GM12878 (cell line): ENCODE results near the gene MMRN2.

Experiments
- EP300 ChIP-seq, 2 experiments: fragments of 150-350 bp in 1 of 2; IDR thresholded peaks; 2 replicates each; pipeline ENCODE4 v1.6.1; 2011 to 2012; ENCODE audit warnings: low read depth in 2 of 2, low read length in 2 of 2, borderline replicate concordance in 1 of 2, improper control_type of control experiment in 1 of 2, inconsistent platforms in 1 of 2; ENCODE audit not compliant: control insufficient read depth in 1 of 2
- ESRRA ChIP-seq: IDR thresholded peaks from 2 replicates; pipeline ENCODE4 v1.6.1; 2012; ENCODE audit warnings: mild to moderate bottlenecking, low read length, improper control_type of control experiment
- EZH2 ChIP-seq: IDR thresholded peaks from 2 replicates; pipeline ENCODE4 v1.6.1; 2012; ENCODE audit warnings: low read depth, mild to moderate bottlenecking, control low read depth, inconsistent platforms, low read length, borderline replicate concordance; ENCODE audit not compliant: control insufficient read depth
- HDGF ChIP-seq: fragments of 450-650 bp; IDR thresholded peaks from 2 replicates; pipeline ENCODE4 v1.6.1; 2016; ENCODE audit warnings: antibody characterized with exemption
- TAF1 ChIP-seq: IDR thresholded peaks from 2 replicates; pipeline ENCODE4 v1.6.1; 2011; ENCODE audit warnings: mild to moderate bottlenecking, low read depth, low read length, borderline replicate concordance
- TF ChIP-seq, protein P1 (sequence below), 3 experiments: IDR thresholded peaks in 2 of 3; conservative IDR thresholded peaks in 1 of 3; 2 replicates each; pipeline ENCODE4 v1.5.1; 2011; ENCODE audit warnings: low read depth in 3 of 3, low read length in 3 of 3, mild to moderate bottlenecking in 3 of 3, control low read depth in 2 of 3, moderate library complexity in 2 of 3, inconsistent platforms in 1 of 3, mixed read lengths in 1 of 3; ENCODE audit not compliant: control insufficient read depth in 2 of 3, insufficient read depth in 1 of 3; ENCODE audit errors: extremely low read depth in 1 of 3
- TF ChIP-seq, protein P2 (sequence below): IDR thresholded peaks from 2 replicates; pipeline ENCODE4 v1.6.1; 2011; ENCODE audit warnings: mild to moderate bottlenecking, low read depth, low read length, moderate library complexity; ENCODE audit not compliant: insufficient replicate concordance
- TF ChIP-seq, protein P3 (sequence below): IDR thresholded peaks from 2 replicates; pipeline ENCODE4 v1.6.1; 2012; ENCODE audit warnings: low read depth, low read length, improper control_type of control experiment
- TF ChIP-seq, protein P4 (sequence below): IDR thresholded peaks from 2 replicates; pipeline ENCODE4 v1.6.1; 2012; ENCODE audit warnings: low read depth, low read length, improper control_type of control experiment
- TF ChIP-seq, protein P5 (sequence below): IDR thresholded peaks from 2 replicates; pipeline ENCODE4 v1.6.1; 2012; ENCODE audit warnings: mild to moderate bottlenecking, low read depth, low read length

DNA sequence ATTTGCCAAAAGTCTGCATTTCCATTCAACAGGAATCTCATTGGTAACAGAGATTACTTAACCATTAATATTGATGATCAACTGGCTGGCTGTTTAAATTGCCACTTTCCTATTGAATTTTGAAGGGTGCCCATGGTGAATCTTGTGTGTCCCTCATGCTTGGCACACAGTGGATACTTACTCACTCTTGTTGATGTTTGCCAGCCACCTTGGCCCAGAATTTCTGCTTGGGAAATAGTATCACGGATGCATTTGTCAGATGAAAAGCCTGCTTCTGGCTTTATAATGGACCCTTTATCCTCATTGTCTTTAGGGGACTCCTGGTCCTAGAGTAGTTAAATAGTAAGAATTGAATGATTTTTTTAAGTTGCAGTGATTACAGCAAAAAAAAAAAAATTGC, 52.0 kb downstream of the MMRN2 start:
- TF ChIP-seq, protein P1, sequence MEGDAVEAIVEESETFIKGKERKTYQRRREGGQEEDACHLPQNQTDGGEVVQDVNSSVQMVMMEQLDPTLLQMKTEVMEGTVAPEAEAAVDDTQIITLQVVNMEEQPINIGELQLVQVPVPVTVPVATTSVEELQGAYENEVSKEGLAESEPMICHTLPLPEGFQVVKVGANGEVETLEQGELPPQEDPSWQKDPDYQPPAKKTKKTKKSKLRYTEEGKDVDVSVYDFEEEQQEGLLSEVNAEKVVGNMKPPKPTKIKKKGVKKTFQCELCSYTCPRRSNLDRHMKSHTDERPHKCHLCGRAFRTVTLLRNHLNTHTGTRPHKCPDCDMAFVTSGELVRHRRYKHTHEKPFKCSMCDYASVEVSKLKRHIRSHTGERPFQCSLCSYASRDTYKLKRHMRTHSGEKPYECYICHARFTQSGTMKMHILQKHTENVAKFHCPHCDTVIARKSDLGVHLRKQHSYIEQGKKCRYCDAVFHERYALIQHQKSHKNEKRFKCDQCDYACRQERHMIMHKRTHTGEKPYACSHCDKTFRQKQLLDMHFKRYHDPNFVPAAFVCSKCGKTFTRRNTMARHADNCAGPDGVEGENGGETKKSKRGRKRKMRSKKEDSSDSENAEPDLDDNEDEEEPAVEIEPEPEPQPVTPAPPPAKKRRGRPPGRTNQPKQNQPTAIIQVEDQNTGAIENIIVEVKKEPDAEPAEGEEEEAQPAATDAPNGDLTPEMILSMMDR (IDR thresholded peaks at IDR 0.05 in 2 of 3, conservative IDR thresholded peaks at IDR 0.05 in 1 of 3; ENCODE audit: control insufficient read depth in 2 of 3, extremely low read depth in 1 of 3, insufficient read depth in 1 of 3, low read depth in 3 of 3, low read length in 3 of 3), result no peak
- TF ChIP-seq, protein P2, sequence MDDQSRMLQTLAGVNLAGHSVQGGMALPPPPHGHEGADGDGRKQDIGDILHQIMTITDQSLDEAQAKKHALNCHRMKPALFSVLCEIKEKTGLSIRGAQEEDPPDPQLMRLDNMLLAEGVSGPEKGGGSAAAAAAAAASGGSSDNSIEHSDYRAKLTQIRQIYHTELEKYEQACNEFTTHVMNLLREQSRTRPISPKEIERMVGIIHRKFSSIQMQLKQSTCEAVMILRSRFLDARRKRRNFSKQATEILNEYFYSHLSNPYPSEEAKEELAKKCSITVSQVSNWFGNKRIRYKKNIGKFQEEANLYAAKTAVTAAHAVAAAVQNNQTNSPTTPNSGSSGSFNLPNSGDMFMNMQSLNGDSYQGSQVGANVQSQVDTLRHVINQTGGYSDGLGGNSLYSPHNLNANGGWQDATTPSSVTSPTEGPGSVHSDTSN, result no peak
- TF ChIP-seq, protein P3, sequence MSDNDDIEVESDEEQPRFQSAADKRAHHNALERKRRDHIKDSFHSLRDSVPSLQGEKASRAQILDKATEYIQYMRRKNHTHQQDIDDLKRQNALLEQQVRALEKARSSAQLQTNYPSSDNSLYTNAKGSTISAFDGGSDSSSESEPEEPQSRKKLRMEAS, result no peak
- TF ChIP-seq, protein P4, sequence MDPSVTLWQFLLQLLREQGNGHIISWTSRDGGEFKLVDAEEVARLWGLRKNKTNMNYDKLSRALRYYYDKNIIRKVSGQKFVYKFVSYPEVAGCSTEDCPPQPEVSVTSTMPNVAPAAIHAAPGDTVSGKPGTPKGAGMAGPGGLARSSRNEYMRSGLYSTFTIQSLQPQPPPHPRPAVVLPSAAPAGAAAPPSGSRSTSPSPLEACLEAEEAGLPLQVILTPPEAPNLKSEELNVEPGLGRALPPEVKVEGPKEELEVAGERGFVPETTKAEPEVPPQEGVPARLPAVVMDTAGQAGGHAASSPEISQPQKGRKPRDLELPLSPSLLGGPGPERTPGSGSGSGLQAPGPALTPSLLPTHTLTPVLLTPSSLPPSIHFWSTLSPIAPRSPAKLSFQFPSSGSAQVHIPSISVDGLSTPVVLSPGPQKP, result no peak
- TF ChIP-seq, protein P5, sequence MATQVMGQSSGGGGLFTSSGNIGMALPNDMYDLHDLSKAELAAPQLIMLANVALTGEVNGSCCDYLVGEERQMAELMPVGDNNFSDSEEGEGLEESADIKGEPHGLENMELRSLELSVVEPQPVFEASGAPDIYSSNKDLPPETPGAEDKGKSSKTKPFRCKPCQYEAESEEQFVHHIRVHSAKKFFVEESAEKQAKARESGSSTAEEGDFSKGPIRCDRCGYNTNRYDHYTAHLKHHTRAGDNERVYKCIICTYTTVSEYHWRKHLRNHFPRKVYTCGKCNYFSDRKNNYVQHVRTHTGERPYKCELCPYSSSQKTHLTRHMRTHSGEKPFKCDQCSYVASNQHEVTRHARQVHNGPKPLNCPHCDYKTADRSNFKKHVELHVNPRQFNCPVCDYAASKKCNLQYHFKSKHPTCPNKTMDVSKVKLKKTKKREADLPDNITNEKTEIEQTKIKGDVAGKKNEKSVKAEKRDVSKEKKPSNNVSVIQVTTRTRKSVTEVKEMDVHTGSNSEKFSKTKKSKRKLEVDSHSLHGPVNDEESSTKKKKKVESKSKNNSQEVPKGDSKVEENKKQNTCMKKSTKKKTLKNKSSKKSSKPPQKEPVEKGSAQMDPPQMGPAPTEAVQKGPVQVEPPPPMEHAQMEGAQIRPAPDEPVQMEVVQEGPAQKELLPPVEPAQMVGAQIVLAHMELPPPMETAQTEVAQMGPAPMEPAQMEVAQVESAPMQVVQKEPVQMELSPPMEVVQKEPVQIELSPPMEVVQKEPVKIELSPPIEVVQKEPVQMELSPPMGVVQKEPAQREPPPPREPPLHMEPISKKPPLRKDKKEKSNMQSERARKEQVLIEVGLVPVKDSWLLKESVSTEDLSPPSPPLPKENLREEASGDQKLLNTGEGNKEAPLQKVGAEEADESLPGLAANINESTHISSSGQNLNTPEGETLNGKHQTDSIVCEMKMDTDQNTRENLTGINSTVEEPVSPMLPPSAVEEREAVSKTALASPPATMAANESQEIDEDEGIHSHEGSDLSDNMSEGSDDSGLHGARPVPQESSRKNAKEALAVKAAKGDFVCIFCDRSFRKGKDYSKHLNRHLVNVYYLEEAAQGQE, result no peak
- no peak for TF ChIP-seq ESRRA
- no peak for TF ChIP-seq EP300 (IDR thresholded peaks at IDR 0.05; ENCODE audit: borderline replicate concordance in 1 of 2, control insufficient read depth in 1 of 2, low read depth in 2 of 2, low read length in 2 of 2)
- no peak for TF ChIP-seq EZH2
- no peak for TF ChIP-seq HDGF
- no peak for TF ChIP-seq TAF1
